Measurements from ENCODE around the gene FNDC5.

The FNDC5 gene

DNA sequence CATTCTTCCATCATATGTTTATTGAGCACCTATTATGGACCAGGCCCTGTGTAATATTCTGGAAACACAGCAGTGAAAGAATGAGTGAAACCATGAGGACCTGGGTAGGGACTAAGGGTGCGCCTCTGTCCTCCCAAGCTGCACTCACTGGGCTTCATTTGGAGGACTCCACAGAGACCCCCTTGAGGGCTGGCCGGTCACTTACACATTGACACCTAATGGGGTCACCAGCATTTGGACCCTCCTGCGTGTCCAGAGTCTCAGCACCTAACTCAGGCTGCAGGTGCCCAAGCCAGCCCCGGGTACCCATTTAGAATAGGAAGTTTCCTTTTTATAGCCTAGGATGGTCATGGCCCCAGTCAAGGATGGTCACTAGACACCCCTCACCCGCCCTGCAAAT lies 2.8 kb upstream of the FNDC5 start:
- ATAC-seq, result no peak
- TF ChIP-seq ISL1 (CRISPR knock-in tag; IDR thresholded peaks at IDR 0.05), result no peak
- TF ChIP-seq ZFP3 (CRISPR knock-in tag; IDR thresholded peaks at IDR 0.05), result no peak
- TF ChIP-seq ZNF70 (CRISPR knock-in tag; IDR thresholded peaks at IDR 0.05), result no peak
- no peak for TF ChIP-seq ESRRG (CRISPR knock-in tag; IDR thresholded peaks at IDR 0.05)
- no peak for TF ChIP-seq SNAI2 (CRISPR knock-in tag; IDR thresholded peaks at IDR 0.05)
- TF ChIP-seq RARB (CRISPR knock-in tag; IDR thresholded peaks at IDR 0.05), result no peak
- no peak for TF ChIP-seq PPARA (CRISPR knock-in tag; IDR thresholded peaks at IDR 0.05; ENCODE audit: borderline replicate concordance)
- TF ChIP-seq ZC3H10 (CRISPR knock-in tag; IDR thresholded peaks at IDR 0.05), result no peak
- TF ChIP-seq, protein P1, sequence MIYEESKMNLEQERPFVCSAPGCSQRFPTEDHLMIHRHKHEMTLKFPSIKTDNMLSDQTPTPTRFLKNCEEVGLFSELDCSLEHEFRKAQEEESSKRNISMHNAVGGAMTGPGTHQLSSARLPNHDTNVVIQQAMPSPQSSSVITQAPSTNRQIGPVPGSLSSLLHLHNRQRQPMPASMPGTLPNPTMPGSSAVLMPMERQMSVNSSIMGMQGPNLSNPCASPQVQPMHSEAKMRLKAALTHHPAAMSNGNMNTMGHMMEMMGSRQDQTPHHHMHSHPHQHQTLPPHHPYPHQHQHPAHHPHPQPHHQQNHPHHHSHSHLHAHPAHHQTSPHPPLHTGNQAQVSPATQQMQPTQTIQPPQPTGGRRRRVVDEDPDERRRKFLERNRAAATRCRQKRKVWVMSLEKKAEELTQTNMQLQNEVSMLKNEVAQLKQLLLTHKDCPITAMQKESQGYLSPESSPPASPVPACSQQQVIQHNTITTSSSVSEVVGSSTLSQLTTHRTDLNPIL (CRISPR knock-in tag; IDR thresholded peaks at IDR 0.05; ENCODE audit: low read depth), result no peak
- TF ChIP-seq ZFP30 (CRISPR knock-in tag; IDR thresholded peaks at IDR 0.05), result no peak
- TF ChIP-seq, protein P2, sequence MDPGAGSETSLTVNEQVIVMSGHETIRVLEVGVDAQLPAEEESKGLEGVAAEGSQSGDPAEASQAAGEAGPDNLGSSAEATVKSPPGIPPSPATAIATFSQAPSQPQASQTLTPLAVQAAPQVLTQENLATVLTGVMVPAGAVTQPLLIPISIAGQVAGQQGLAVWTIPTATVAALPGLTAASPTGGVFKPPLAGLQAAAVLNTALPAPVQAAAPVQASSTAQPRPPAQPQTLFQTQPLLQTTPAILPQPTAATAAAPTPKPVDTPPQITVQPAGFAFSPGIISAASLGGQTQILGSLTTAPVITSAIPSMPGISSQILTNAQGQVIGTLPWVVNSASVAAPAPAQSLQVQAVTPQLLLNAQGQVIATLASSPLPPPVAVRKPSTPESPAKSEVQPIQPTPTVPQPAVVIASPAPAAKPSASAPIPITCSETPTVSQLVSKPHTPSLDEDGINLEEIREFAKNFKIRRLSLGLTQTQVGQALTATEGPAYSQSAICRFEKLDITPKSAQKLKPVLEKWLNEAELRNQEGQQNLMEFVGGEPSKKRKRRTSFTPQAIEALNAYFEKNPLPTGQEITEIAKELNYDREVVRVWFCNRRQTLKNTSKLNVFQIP (CRISPR knock-in tag; IDR thresholded peaks at IDR 0.05; ENCODE audit: borderline replicate concordance, low read depth), result no peak

DNA sequence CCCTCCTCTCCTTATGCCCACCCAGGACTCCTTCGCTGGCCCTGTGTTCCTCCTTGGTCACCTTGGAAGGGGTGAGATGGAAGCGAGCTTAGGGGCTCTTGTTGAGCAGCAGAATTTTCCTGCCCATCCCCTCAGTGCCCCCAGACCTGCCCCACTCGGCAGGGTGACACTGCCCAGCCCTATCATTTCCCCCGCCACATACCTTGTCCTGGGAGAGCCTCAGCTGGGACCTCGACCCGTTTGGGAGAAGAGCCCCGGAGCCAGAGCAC lies 1.4 kb upstream of the FNDC5 start:
- ATAC-seq, result no peak
- TF ChIP-seq RARB (CRISPR knock-in tag; IDR thresholded peaks at IDR 0.05) (no peak), SNAI2 (CRISPR knock-in tag; IDR thresholded peaks at IDR 0.05) (no peak), ZNF8 (CRISPR knock-in tag; IDR thresholded peaks at IDR 0.05) (no peak), BACH2 (CRISPR knock-in tag; IDR thresholded peaks at IDR 0.05; ENCODE audit: borderline replicate concordance) (no peak), CSDC2 (CRISPR knock-in tag; IDR thresholded peaks at IDR 0.05) (no peak), GLIS3 (CRISPR knock-in tag; IDR thresholded peaks at IDR 0.05) (no peak)
- TF ChIP-seq, protein P2 (CRISPR knock-in tag; IDR thresholded peaks at IDR 0.05; ENCODE audit: borderline replicate concordance, low read depth), result no peak

DNA sequence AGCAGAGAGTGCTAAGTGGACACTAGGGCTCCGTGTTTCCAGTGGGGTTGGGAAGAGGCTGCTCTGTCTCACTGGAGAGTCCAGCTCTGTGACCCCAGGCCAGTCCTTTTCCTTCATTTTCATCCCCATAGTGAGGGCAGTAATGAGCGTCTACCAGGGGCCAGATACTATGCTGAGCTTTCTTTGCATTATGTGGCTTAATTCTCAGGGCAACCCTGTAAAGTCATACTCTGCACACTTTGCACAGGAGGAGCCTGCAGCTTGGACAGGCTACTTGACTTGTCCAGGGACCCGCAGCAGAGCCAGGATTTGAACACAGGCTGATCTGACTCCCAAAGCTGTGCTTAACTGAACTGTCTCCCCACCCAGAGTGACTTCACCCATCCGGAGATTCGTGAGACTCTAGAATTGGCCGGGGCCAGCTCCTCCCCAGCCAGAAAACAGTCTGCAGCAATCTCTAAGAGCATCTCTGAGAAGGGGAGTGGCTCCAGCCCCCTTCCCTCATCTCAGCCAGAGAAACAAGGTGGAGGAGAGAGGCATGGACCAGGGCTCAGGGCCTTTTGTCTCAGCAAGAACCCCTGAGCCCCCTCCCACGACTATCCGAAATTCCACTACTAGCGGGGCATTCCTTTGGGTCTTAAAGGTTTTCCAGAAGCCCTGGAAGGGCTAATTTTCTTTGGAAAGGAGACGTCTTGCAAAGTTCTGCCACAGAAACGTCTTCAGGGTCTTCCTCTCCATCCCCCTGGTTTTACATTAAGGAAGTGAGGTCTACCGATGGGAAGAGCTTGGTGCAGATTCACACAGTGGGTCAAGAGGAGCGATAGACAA lies 866 bp upstream of the FNDC5 start:
- ATAC-seq, result no peak; the same call in 2 of the 3 replicates
- no peak for TF ChIP-seq ZNF565 (CRISPR knock-in tag; conservative IDR thresholded peaks at IDR 0.05; ENCODE audit: low read depth)
- TF ChIP-seq GLIS3 (CRISPR knock-in tag; IDR thresholded peaks at IDR 0.05), result no peak
- TF ChIP-seq TOX (CRISPR knock-in tag; IDR thresholded peaks at IDR 0.05; ENCODE audit: borderline replicate concordance), result no peak
- TF ChIP-seq, protein P3, sequence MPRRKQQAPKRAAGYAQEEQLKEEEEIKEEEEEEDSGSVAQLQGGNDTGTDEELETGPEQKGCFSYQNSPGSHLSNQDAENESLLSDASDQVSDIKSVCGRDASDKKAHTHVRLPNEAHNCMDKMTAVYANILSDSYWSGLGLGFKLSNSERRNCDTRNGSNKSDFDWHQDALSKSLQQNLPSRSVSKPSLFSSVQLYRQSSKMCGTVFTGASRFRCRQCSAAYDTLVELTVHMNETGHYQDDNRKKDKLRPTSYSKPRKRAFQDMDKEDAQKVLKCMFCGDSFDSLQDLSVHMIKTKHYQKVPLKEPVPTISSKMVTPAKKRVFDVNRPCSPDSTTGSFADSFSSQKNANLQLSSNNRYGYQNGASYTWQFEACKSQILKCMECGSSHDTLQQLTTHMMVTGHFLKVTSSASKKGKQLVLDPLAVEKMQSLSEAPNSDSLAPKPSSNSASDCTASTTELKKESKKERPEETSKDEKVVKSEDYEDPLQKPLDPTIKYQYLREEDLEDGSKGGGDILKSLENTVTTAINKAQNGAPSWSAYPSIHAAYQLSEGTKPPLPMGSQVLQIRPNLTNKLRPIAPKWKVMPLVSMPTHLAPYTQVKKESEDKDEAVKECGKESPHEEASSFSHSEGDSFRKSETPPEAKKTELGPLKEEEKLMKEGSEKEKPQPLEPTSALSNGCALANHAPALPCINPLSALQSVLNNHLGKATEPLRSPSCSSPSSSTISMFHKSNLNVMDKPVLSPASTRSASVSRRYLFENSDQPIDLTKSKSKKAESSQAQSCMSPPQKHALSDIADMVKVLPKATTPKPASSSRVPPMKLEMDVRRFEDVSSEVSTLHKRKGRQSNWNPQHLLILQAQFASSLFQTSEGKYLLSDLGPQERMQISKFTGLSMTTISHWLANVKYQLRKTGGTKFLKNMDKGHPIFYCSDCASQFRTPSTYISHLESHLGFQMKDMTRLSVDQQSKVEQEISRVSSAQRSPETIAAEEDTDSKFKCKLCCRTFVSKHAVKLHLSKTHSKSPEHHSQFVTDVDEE (CRISPR knock-in tag; IDR thresholded peaks at IDR 0.05), result no peak
- no peak for TF ChIP-seq ZFP30 (CRISPR knock-in tag; IDR thresholded peaks at IDR 0.05)
- TF ChIP-seq SNAI2 (CRISPR knock-in tag; IDR thresholded peaks at IDR 0.05), result no peak
- no peak for TF ChIP-seq BACH2 (CRISPR knock-in tag; IDR thresholded peaks at IDR 0.05; ENCODE audit: borderline replicate concordance)
- TF ChIP-seq RARB (CRISPR knock-in tag; IDR thresholded peaks at IDR 0.05), result no peak
- TF ChIP-seq ISL1 (CRISPR knock-in tag; IDR thresholded peaks at IDR 0.05), result no peak

DNA sequence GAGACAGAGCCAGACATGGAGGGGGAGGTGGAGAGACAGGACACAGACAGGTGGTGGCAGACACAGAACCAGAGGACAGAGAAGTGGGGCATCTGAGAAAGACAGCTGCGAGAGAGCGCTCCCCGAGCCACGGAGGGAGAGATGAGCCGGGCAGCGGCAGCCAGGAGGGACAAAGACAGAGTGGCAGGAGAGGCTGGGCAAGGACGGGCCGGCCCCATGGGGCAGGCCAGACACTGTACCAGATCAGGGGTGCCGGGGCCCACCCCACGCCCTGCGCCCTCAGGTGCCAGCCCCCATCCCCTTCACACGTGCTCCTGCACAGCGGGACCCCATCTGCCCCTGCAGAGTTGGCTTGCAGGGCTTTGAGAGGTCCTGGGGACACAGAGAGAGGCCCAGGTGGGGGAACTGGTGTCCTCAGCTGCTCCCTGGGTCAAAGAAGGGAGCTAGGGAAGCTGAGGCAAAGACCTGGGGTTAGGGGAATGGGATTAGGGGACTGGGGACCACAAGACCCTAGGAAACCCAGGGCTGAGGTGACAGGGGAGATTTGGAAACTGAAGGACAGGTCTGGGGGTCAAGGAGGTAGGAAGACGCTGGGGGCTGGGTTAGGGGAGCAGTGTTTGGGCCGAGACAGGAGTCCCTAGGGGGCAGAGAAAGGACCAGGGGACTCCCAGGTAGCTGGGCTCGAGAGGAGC lies 643 bp downstream of the FNDC5 start:
- no peak for ATAC-seq
- TF ChIP-seq ZNF8 (CRISPR knock-in tag; IDR thresholded peaks at IDR 0.05), result no peak
- no peak for TF ChIP-seq RARB (CRISPR knock-in tag; IDR thresholded peaks at IDR 0.05)
- TF ChIP-seq, protein P1 (CRISPR knock-in tag; IDR thresholded peaks at IDR 0.05; ENCODE audit: low read depth), result no peak
- no peak for TF ChIP-seq GLIS3 (CRISPR knock-in tag; IDR thresholded peaks at IDR 0.05)
